AG09309 (cell line): ENCODE data around the gene CUTC.

Experiments used
- DNase-seq: peaks from one replicate; pipeline ENCODE4 v3.0.0-alpha.2; 2010; ENCODE audit warnings: low read depth
- H3K4me3 ChIP-seq: 2 replicates; pipeline ENCODE4 v1.5.1; 2011; ENCODE audit warnings: mild to moderate bottlenecking, low read depth, low read length, moderate library complexity; ENCODE audit not compliant: control insufficient read depth
- CTCF ChIP-seq: IDR thresholded peaks from 2 replicates; pipeline ENCODE4 v1.5.1; 2011; ENCODE audit warnings: mild to moderate bottlenecking, low read depth, low read length, inconsistent platforms; ENCODE audit not compliant: insufficient read depth, control insufficient read depth; ENCODE audit errors: missing control alignments

CUTC gene

GRCh38 chr10:99767901-99768300 is 35.9 kb downstream of the CUTC start:
- DNase-seq, result no peak
- TF ChIP-seq CTCF, result no peak

GRCh38 chr10:99768556-99768955 is 36.5 kb downstream of the CUTC start:
- DNase-seq, result no peak
- no peak for TF ChIP-seq CTCF

More at GRCh38 chr10:99767901-99768300, 35.9 kb downstream of the CUTC start:
- H3K4me3 ChIP-seq, result no peak overlapping the region

GRCh38 chr10:99769706-99770105 is 37.7 kb downstream of the CUTC start:
- no peak for DNase-seq
- H3K4me3 ChIP-seq, result no peak overlapping the region
- no peak for TF ChIP-seq CTCF

More at GRCh38 chr10:99768556-99768955, 36.5 kb downstream of the CUTC start:
- H3K4me3 ChIP-seq, result no peak overlapping the region

GRCh38 chr10:99770408-99771045 is 38.5 kb downstream of the CUTC start:
- no peak for DNase-seq
- H3K4me3 ChIP-seq, result no peak overlapping the region
- no peak for TF ChIP-seq CTCF

GRCh38 chr10:99775850-99776249 is 43.8 kb downstream of the CUTC start:
- DNase-seq, result peak; percentile 75
- no peak for TF ChIP-seq CTCF
- no peak overlapping the region for H3K4me3 ChIP-seq

- no peak for TF ChIP-seq CTCF
- H3K4me3 ChIP-seq, result no peak overlapping the region
- no peak for DNase-seq
Measured at GRCh38 chr10:99777918-99778714, 46.1 kb downstream of the CUTC start.
